H1 (cell line): ENCODE data around the gene PLBD2. TPM values are rescaled to one million over a fixed set of nuclear protein-coding genes. Genes with fewer than 3 reads are reported as not detected.

Source experiments
- CTCF ChIA-PET: fragments of 300-600 bp; sonication (Branson Sonifier 250); formaldehyde crosslinking; loops from one replicate; lab custom pipeline; 2021; ENCODE audit not compliant: partially characterized antibody; lab: Charles Lee
- POLR2A ChIA-PET: fragments of 300-600 bp; sonication (Branson Sonifier 250); formaldehyde crosslinking; loops from one replicate; lab custom pipeline; 2021; ENCODE audit warnings: inconsistent platforms; ENCODE audit not compliant: partially characterized antibody; lab: Charles Lee
- DNase-seq, 2 experiments: peaks; one replicate each; pipeline versions ENCODE4 v3.0.0 to v3.0.0-alpha.2; 2010 to 2022; ENCODE audit warnings: low spot score in 2 of 2, low read depth in 1 of 2, mixed read lengths in 1 of 2
- FAIRE-seq: peaks from 2 replicates; lab custom pipeline; 2011; peaks lifted over from hg19 to GRCh38; lab: Jason Lieb, UNC
- H2AFZ ChIP-seq: 2 replicates; pipeline ENCODE4 v1.8.1; 2012; ENCODE audit warnings: low read length, inconsistent platforms
- H2AK5ac ChIP-seq: 2 replicates; pipeline ENCODE4 v1.6.1; 2013; ENCODE audit warnings: low read depth, low read length
- H2BK120ac ChIP-seq: replicated peaks from 2 replicates; pipeline ENCODE3; 2013; ENCODE audit warnings: low read depth, low read length, inconsistent platforms
- H2BK12ac ChIP-seq: 2 replicates; pipeline ENCODE4 v1.6.1; 2013; ENCODE audit warnings: low read depth, low read length
- H2BK15ac ChIP-seq: 2 replicates; pipeline ENCODE4 v1.6.1; 2013; ENCODE audit warnings: low read length
- H2BK20ac ChIP-seq: 2 replicates; pipeline ENCODE4 v1.6.1; 2013; ENCODE audit warnings: low read length
- H2BK5ac ChIP-seq: 2 replicates; pipeline ENCODE4 v1.6.1; 2013; ENCODE audit warnings: low read depth, low read length
- H3K14ac ChIP-seq: 2 replicates; pipeline ENCODE4 v1.6.1; 2013; ENCODE audit warnings: inconsistent platforms; ENCODE audit not compliant: insufficient read length
- H3K18ac ChIP-seq: 2 replicates; pipeline ENCODE4 v1.6.1; 2013; ENCODE audit warnings: low read length; ENCODE audit errors: extremely low read depth
- H3K23ac ChIP-seq: 2 replicates; pipeline ENCODE4 v1.6.1; 2013; ENCODE audit warnings: inconsistent platforms; ENCODE audit not compliant: insufficient read length
- H3K23me2 ChIP-seq: 2 replicates; pipeline ENCODE4 v1.6.1; 2013; ENCODE audit warnings: low read depth, low read length
- H3K27ac ChIP-seq: 2 replicates; pipeline ENCODE4 v1.6.1; 2011; ENCODE audit warnings: low read depth, low read length, inconsistent platforms
- H3K27me3 ChIP-seq, 4 experiments: replicated peaks in 1 of 4; 1 replicate in 1 of 4; 2 replicates in 3 of 4; pipeline versions ENCODE4 v1.6.1 to v1.8.1; 2011 to 2013; ENCODE audit warnings: low read length in 3 of 4, mild to moderate bottlenecking in 3 of 4, inconsistent platforms in 2 of 4, mixed read lengths in 2 of 4, moderate library complexity in 1 of 4; ENCODE audit not compliant: control insufficient read depth in 3 of 4, insufficient read depth in 3 of 4; ENCODE audit errors: extremely low read depth in 1 of 4
- H3K36me3 ChIP-seq, 4 experiments: 2 replicates each; pipeline versions ENCODE4 v1.6.1 to v1.8.1; 2011 to 2013; ENCODE audit warnings: mild to moderate bottlenecking in 4 of 4, low read length in 3 of 4, moderate library complexity in 2 of 4, control low read depth in 1 of 4, inconsistent platforms in 1 of 4; ENCODE audit not compliant: insufficient read depth in 4 of 4, control insufficient read depth in 2 of 4
- H3K4ac ChIP-seq: replicated peaks from 2 replicates; pipeline ENCODE3; 2013; ENCODE audit warnings: low read length, low read depth, mixed read lengths, inconsistent platforms; ENCODE audit not compliant: insufficient read length
- H3K4me1 ChIP-seq, 4 experiments: replicated peaks in 1 of 4; 1 replicate in 1 of 4; 2 replicates in 3 of 4; pipeline versions ENCODE4 v1.6.1 to v1.8.1; 2011 to 2013; ENCODE audit warnings: low read length in 3 of 4, inconsistent platforms in 2 of 4, mixed read lengths in 1 of 4; ENCODE audit not compliant: insufficient read depth in 4 of 4, control insufficient read depth in 3 of 4
- H3K4me2 ChIP-seq, 2 experiments: 2 replicates each; pipeline versions ENCODE4 v1.6.1 to v1.8.1; 2011 to 2013; ENCODE audit warnings: low read depth in 2 of 2, low read length in 2 of 2, control low read depth in 1 of 2, inconsistent platforms in 1 of 2, mild to moderate bottlenecking in 1 of 2; ENCODE audit not compliant: insufficient read depth in 1 of 2
- H3K4me3 ChIP-seq, 4 experiments: fragments of 200-600, 300-600 bp in 1 of 4; sonication (generic), shearing (Covaris generic), sonication (Bioruptor Twin) in 1 of 4; 2 replicates each; pipeline versions ENCODE4 v1.5.1 to v1.8.1; 2011 to 2016; ENCODE audit warnings: low read length in 4 of 4, low read depth in 3 of 4, control low read depth in 2 of 4, inconsistent platforms in 2 of 4, mild to moderate bottlenecking in 2 of 4, mixed read lengths in 1 of 4, moderate library complexity in 1 of 4; ENCODE audit not compliant: insufficient read depth in 2 of 4; ENCODE audit errors: extremely low read depth in 1 of 4
- H3K56ac ChIP-seq: replicated peaks from 2 replicates; pipeline ENCODE3; 2013; ENCODE audit warnings: low read depth, mild to moderate bottlenecking, mixed read lengths, low read length, inconsistent platforms; ENCODE audit not compliant: insufficient read length
- H3K79me1 ChIP-seq: 2 replicates; pipeline ENCODE4 v1.6.1; 2013; ENCODE audit warnings: low read depth, low read length, control low read depth
- H3K79me2 ChIP-seq, 2 experiments: 2 replicates each; pipeline versions ENCODE4 v1.6.1 to v1.8.1; 2012 to 2013; ENCODE audit warnings: low read length in 2 of 2, mild to moderate bottlenecking in 2 of 2, inconsistent platforms in 1 of 2; ENCODE audit not compliant: insufficient read depth in 2 of 2, control insufficient read depth in 1 of 2
- H3K9ac ChIP-seq, 4 experiments: replicated peaks in 1 of 4; 1 replicate in 1 of 4; 2 replicates in 3 of 4; pipeline versions ENCODE4 v1.6.1 to v1.8.1; 2011 to 2013; ENCODE audit warnings: low read depth in 3 of 4, low read length in 3 of 4, control low read depth in 2 of 4, mild to moderate bottlenecking in 2 of 4, moderate library complexity in 2 of 4, inconsistent platforms in 1 of 4; ENCODE audit errors: extremely low read depth in 1 of 4
- H3K9me3 ChIP-seq, 2 experiments: 2 replicates each; pipeline versions ENCODE4 v1.6.1 to v1.8.1; 2012 to 2013; ENCODE audit warnings: mild to moderate bottlenecking in 2 of 2, moderate library complexity in 2 of 2, control low read depth in 1 of 2, inconsistent platforms in 1 of 2, low read depth in 1 of 2, low read length in 1 of 2, mixed read lengths in 1 of 2; ENCODE audit not compliant: insufficient read depth in 2 of 2
- H4K20me1 ChIP-seq, 2 experiments: replicated peaks in 1 of 2; 2 replicates each; pipeline versions ENCODE3 to v1.8.1; 2011 to 2013; ENCODE audit warnings: inconsistent platforms in 2 of 2, low read length in 2 of 2, mild to moderate bottlenecking in 1 of 2; ENCODE audit not compliant: insufficient read depth in 2 of 2, control insufficient read depth in 1 of 2
- H4K5ac ChIP-seq: 2 replicates; pipeline ENCODE4 v1.6.1; 2013; ENCODE audit warnings: low read length, low read depth, mixed read lengths, inconsistent platforms; ENCODE audit not compliant: insufficient read length
- H4K8ac ChIP-seq: 2 replicates; pipeline ENCODE4 v1.8.0; 2013; ENCODE audit warnings: mild to moderate bottlenecking, moderate library complexity, low read length, inconsistent platforms; ENCODE audit not compliant: insufficient read depth; ENCODE audit errors: extremely low read depth
- H4K91ac ChIP-seq: replicated peaks from 2 replicates; pipeline ENCODE3; 2013; ENCODE audit warnings: low read length, mixed read lengths, inconsistent platforms; ENCODE audit not compliant: insufficient read length
- ATF3 ChIP-seq: IDR thresholded peaks from 2 replicates; pipeline ENCODE4 v1.6.1; 2011; ENCODE audit warnings: low read depth, mild to moderate bottlenecking, low read length; ENCODE audit not compliant: insufficient read depth
- CEBPB ChIP-seq: IDR thresholded peaks from 2 replicates; pipeline ENCODE4 v1.6.1; 2012; ENCODE audit warnings: low read depth, low read length
- KDM5A ChIP-seq: fragments of 200-600 bp; IDR thresholded peaks from 2 replicates; pipeline ENCODE4 v1.7.1; 2012; ENCODE audit warnings: mild to moderate bottlenecking, low read length, inconsistent platforms, mixed read lengths
- POLR2AphosphoS5 ChIP-seq: IDR thresholded peaks from 2 replicates; pipeline ENCODE4 v1.6.1; 2011; ENCODE audit warnings: low read depth, low read length
- RAD21 ChIP-seq, 2 experiments: IDR thresholded peaks in 1 of 2; conservative IDR thresholded peaks in 1 of 2; 2 replicates each; pipeline ENCODE4 v1.6.1; 2011; ENCODE audit warnings: low read depth in 2 of 2, low read length in 2 of 2, improper control_type of control experiment in 1 of 2, inconsistent platforms in 1 of 2, mild to moderate bottlenecking in 1 of 2, moderate library complexity in 1 of 2
- SAP30 ChIP-seq: fragments of 300-600 bp; sonication (generic); IDR thresholded peaks from 2 replicates; pipeline ENCODE4 v1.7.1; 2012; ENCODE audit warnings: low read length, moderate library complexity, mild to moderate bottlenecking, inconsistent platforms; ENCODE audit not compliant: insufficient read depth, insufficient replicate concordance
- SIX5 ChIP-seq: IDR thresholded peaks from 2 replicates; pipeline ENCODE4 v1.6.1; 2011; ENCODE audit warnings: mild to moderate bottlenecking, low read depth, low read length
- SP2 ChIP-seq: IDR thresholded peaks from 2 replicates; pipeline ENCODE4 v1.6.1; 2012; ENCODE audit warnings: mild to moderate bottlenecking, low read length, inconsistent platforms
- SRF ChIP-seq: IDR thresholded peaks from 2 replicates; pipeline ENCODE4 v1.6.1; 2011; ENCODE audit warnings: mild to moderate bottlenecking, low read depth, low read length, moderate library complexity
- ZNF274 ChIP-seq: IDR thresholded peaks from 2 replicates; pipeline ENCODE4 v1.7.0; 2012; ENCODE audit warnings: low read length, borderline replicate concordance; ENCODE audit errors: extremely low read depth
- WGBS, 2 experiments: shearing (Covaris generic) in 1 of 2; methylation state at CpG; one replicate each; pipeline versions ENCODE4 v1.1.6 to v1.1.7; 2013 to 2015; ENCODE audit warnings: low lambda C conversion rate in 2 of 2, mixed read lengths in 2 of 2, inconsistent platforms in 1 of 2, low coverage in 1 of 2, missing lambda C conversion rate in 1 of 2; ENCODE audit not compliant: insufficient replicate concordance in 2 of 2, insufficient coverage in 1 of 2, insufficient read length in 1 of 2; ENCODE audit errors: extremely low coverage in 1 of 2, missing lambda C conversion rate in 1 of 2; 5-methylcytosine and 5-hydroxymethylcytosine counted together
- polyA plus RNA-seq, 7 experiments: library from polyadenylated mRNA; depleted of rRNA in 3 of 7; stranded (reverse) in 5 of 7; unstranded in 2 of 7; fragments of >200 nt in 5 of 7; fragments of 200-250 nt in 2 of 7; gene quantifications; 1 replicate in 5 of 7; 2 replicates in 1 of 7; 4 replicates in 1 of 7; pipeline versions ENCODE4 v1.2.1 to v1.2.3, GENCODE V29; 2011 to 2013; ENCODE audit warnings: missing spikeins in 2 of 7, mixed read lengths in 2 of 7
- total RNA-seq: library from RNA; stranded (reverse); fragmentation: NEBNext Ultra II Directional; extraction: Animal tissue kit (Norgen Biotek cat#: 25700); gene quantifications from 2 replicates; pipeline ENCODE4 v1.2.1, GENCODE V29; 2021
- TF ChIP-seq, protein P1 (sequence below): IDR thresholded peaks from 2 replicates; pipeline ENCODE4 v1.6.1; 2012; ENCODE audit warnings: inconsistent platforms

The PLBD2 gene
- total and polyA plus RNA-seq, 2 of the 8 experiments (the other 6 are each of a cell fraction or from before 2014, with no cell fraction given), result 16.8 to 33.5 TPM

DNA sequence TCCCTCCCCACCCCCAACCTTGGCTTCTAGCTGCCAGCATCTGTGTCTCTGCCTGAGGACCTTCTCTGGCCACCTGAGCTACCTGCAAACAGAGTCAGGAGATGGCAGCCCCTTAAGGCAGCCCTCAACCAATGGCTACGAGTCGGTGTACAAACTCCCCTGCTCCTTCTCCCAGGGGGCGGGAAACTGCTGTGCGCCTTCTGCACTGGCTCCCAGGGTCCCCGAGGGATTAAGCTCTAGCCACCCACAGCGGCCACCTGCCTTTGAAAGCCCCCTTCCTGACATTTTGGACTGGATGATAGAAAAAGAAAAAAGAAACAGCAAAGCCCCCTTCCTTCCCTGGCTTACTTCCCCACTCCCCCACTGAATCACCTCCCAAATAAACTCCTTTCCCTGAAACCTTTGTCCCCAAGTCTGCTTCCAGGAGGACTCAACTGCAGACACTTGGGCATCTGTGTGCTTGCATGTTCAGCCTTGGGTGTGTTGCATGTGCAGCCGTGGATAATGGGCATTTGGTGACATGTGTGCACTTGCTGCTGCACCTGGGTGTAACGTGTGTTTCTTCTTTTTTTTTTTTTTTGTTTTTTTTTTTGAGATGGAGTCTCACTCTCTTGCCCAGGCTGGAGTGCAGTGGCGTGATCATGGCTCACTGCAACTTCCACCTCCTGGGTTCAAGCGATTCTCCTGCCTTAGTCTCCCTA, 39.3 kb downstream of the PLBD2 start:
- no peaks in the 10 kb centered on the region for H3K79me1 ChIP-seq
- POLR2A ChIA-PET, result interaction anchor here (1.0 kb wide), 1 partner anchor 13 kb away, joined by 3 read pairs; no protein-coding TSS in a partner anchor
- no peak for TF ChIP-seq SAP30
- no peak for TF ChIP-seq SRF
- TF ChIP-seq SIX5, result no peak
- TF ChIP-seq ATF3, result no peak
- TF ChIP-seq KDM5A, result no peak
- TF ChIP-seq, protein P1, sequence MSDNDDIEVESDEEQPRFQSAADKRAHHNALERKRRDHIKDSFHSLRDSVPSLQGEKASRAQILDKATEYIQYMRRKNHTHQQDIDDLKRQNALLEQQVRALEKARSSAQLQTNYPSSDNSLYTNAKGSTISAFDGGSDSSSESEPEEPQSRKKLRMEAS, result no peak
- TF ChIP-seq ZNF274, result no peak
- TF ChIP-seq POLR2AphosphoS5, result no peak
- TF ChIP-seq SP2, result no peak
- no peak for TF ChIP-seq CEBPB
- no peak for TF ChIP-seq RAD21 (IDR thresholded peaks at IDR 0.05 in 1 of 2, conservative IDR thresholded peaks at IDR 0.05 in 1 of 2; ENCODE audit: low read depth in 2 of 2, low read length in 2 of 2)

More for the DNA sequence above, 39.3 kb downstream of the PLBD2 start:
- 84% methylated on average over 10 of the region's 10 CpGs; no CpG with 5 or more reads in 1 of the 2 experiments for WGBS, 2 experiments
- Histone ChIP-seq H3K23me2 (0 out of 2 replicates have a peak, but pooled peaks cover 1% of the 10 kb centered on the region), H2BK20ac (no peak overlapping the region), H3K9ac (no peak overlapping the region), H4K91ac (no peak overlapping the region), H3K4ac (no peak overlapping the region), H2AFZ (no peak overlapping the region), H2BK120ac (no peak overlapping the region), H3K14ac (no peak overlapping the region), H2AK5ac (no peak overlapping the region), H2BK5ac (no peak overlapping the region), H3K4me2 (no peak overlapping the region), H3K27ac (no peak overlapping the region; the same call in 1 of the 2 replicates), H3K4me1 (peaks cover 0 to 3% (median 1%) of the 10 kb centered on the region in 4 experiments; a peak in 1 of 7 replicates), H3K23ac (no peak overlapping the region), H3K4me3 (no peak overlapping the region), H2BK12ac (no peak overlapping the region), H3K79me2 (no peaks in the 10 kb centered on the region), H2BK15ac (no peak overlapping the region), H3K36me3 (no peaks in the 10 kb centered on the region), H3K27me3 (no peaks in the 10 kb centered on the region), H4K20me1 (peaks cover 0 to 1% of the 10 kb centered on the region in 2 experiments), H3K56ac (no peak overlapping the region), H4K8ac (no peak overlapping the region), H3K18ac (no peak overlapping the region), H3K9me3 (no peaks in the 10 kb centered on the region), H4K5ac (no peak overlapping the region)
- DNase-seq, result no peak
- FAIRE-seq, result no peak
- CTCF ChIA-PET, result interaction anchor here (1.7 kb wide), 1 partner anchor 83 kb away, joined by 3 read pairs; no protein-coding TSS in a partner anchor
